HCT116 (cell line): ENCODE results near the gene DDTL. TPM values are rescaled to one million over a fixed set of nuclear protein-coding genes. Genes with fewer than 3 reads are reported as not detected.
A peak's percentile ranks its signal among the peaks of the same experiment; 100 is the strongest.
"Not testable (repeated sequence)": the region's sequence is repeated elsewhere in the genome, so short reads cannot be mapped to it uniquely, and the experiment has no call there.

Source experiments
- ATAC-seq: fragments of 200-7000 bp; cut with Tn5 transposase; 2 replicates; pipeline ENCODE4 v1.9.1; 2020; ENCODE audit warnings: mild to moderate bottlenecking, moderate library complexity
- BruUV-seq: library from RNA; stranded (reverse); fragments of 400-500 nt; replicated peaks from 2 replicates; lab custom pipeline; 2021; lab: Mats Ljungman, UMichigan
- CTCF ChIA-PET: fragments of 300-600 bp; sonication (Branson Sonifier 250); formaldehyde crosslinking; loops from one replicate; lab custom pipeline; 2021; ENCODE audit warnings: antibody characterized with exemption; lab: Charles Lee
- POLR2A ChIA-PET: fragments of 300-600, 350-600 bp; sonication (Branson Sonifier 250); formaldehyde crosslinking; loops from one replicate; lab custom pipeline; 2021; ENCODE audit warnings: antibody characterized with exemption; lab: Charles Lee
- RAD21 ChIA-PET, 2 experiments: fragments of 300-600 bp; sonication (Branson Sonifier 250); formaldehyde crosslinking; loops; one replicate each; lab custom pipeline; 2023; ENCODE audit warnings: low total read pairs in 2 of 2; ENCODE audit not compliant: uncharacterized antibody in 2 of 2, unreplicated experiment in 2 of 2, low non-redundant PET in 1 of 2; lab: Charles Lee
- DNase-seq: peaks from one replicate; pipeline ENCODE4 v3.0.0-alpha.2; 2010; ENCODE audit warnings: low read depth, low spot score
- H2AFZ ChIP-seq: fragments of 200-600 bp; shearing (Covaris generic), sonication (generic); 2 replicates; pipeline ENCODE4 v1.6.1; 2017; ENCODE audit warnings: low read depth, mixed run types, mixed read lengths, antibody characterized with exemption, low read length; ENCODE audit not compliant: poor library complexity, severe bottlenecking
- H3K27ac ChIP-seq: 2 replicates; pipeline ENCODE4 v1.5.1; 2012; ENCODE audit warnings: low read depth, low read length
- H3K27me3 ChIP-seq: fragments of 200-600 bp; sonication (generic); 2 replicates; pipeline ENCODE4 v1.6.1; 2016; ENCODE audit warnings: mixed run types, low read length, mixed read lengths; ENCODE audit not compliant: insufficient read depth
- H3K36me3 ChIP-seq, 2 experiments: fragments of 200-500 bp in 1 of 2; fragments of 200-600 bp in 1 of 2; sonication (Bioruptor generic) in 1 of 2; sonication (generic) in 1 of 2; 2 replicates each; pipeline versions ENCODE4 v1.5.1 to v1.6.1; 2014 to 2016; ENCODE audit warnings: low read length in 2 of 2, inconsistent platforms in 1 of 2, mixed read lengths in 1 of 2, mixed run types in 1 of 2; ENCODE audit not compliant: insufficient read depth in 2 of 2, control insufficient read depth in 1 of 2
- H3K4me1 ChIP-seq, 2 experiments: fragments of 200-600 bp in 1 of 2; sonication (generic) in 1 of 2; 2 replicates each; pipeline versions ENCODE4 v1.5.1 to v1.6.1; 2012 to 2017; ENCODE audit warnings: low read length in 2 of 2, inconsistent platforms in 1 of 2, mild to moderate bottlenecking in 1 of 2, mixed read lengths in 1 of 2, mixed run types in 1 of 2, moderate library complexity in 1 of 2; ENCODE audit not compliant: insufficient read depth in 2 of 2, control insufficient read depth in 1 of 2
- H3K4me2 ChIP-seq: fragments of 200-600 bp; sonication (generic); 2 replicates; pipeline ENCODE4 v1.6.1; 2017; ENCODE audit warnings: mixed run types, low read length, mixed read lengths
- H3K4me3 ChIP-seq, 2 experiments: fragments of 200-600 bp in 1 of 2; sonication (generic) in 1 of 2; replicated peaks in 1 of 2; 2 replicates each; pipeline ENCODE4 v1.5.1; 2011 to 2016; ENCODE audit warnings: low read length in 2 of 2, control low read depth in 1 of 2, low read depth in 1 of 2, mild to moderate bottlenecking in 1 of 2, mixed read lengths in 1 of 2, mixed run types in 1 of 2
- H3K79me2 ChIP-seq: fragments of 200-600 bp; sonication (generic); 2 replicates; pipeline ENCODE4 v1.6.1; 2017; ENCODE audit warnings: mild to moderate bottlenecking, mixed run types, low read length, moderate library complexity, mixed read lengths; ENCODE audit not compliant: insufficient read depth
- H3K9ac ChIP-seq: fragments of 200-600 bp; sonication (generic); 2 replicates; pipeline ENCODE4 v1.6.1; 2016; ENCODE audit warnings: low read length, mixed read lengths
- H3K9me2 ChIP-seq: fragments of 200-600 bp; sonication (generic), shearing (Covaris generic); 2 replicates; pipeline ENCODE4 v1.6.1; 2017; ENCODE audit warnings: mixed run types, mild to moderate bottlenecking, moderate library complexity; ENCODE audit not compliant: insufficient read depth
- H3K9me3 ChIP-seq, 2 experiments: fragments of 200-500 bp in 1 of 2; fragments of 200-600 bp in 1 of 2; sonication (Bioruptor generic) in 1 of 2; sonication (generic) in 1 of 2; 2 replicates each; pipeline ENCODE4 v1.6.1; 2014 to 2017; ENCODE audit warnings: low read length in 2 of 2, mixed read lengths in 2 of 2, inconsistent platforms in 1 of 2, low read depth in 1 of 2, mild to moderate bottlenecking in 1 of 2, mixed run types in 1 of 2, moderate library complexity in 1 of 2; ENCODE audit not compliant: control insufficient read depth in 1 of 2, insufficient read depth in 1 of 2
- H4K20me1 ChIP-seq: fragments of 200-600 bp; sonication (generic), shearing (Covaris generic); 2 replicates; pipeline ENCODE4 v1.6.1; 2017; ENCODE audit warnings: mixed run types, mild to moderate bottlenecking, moderate library complexity; ENCODE audit not compliant: insufficient read depth
- intact Hi-C: fragments of 100-400 bp; cut with micrococcal nuclease; formaldehyde crosslinking; loops from 2 replicates; pipeline ENCODE4 v1.10.0; 2022
- total RNA-seq: library from RNA; stranded (reverse); gene quantifications from one replicate; pipeline ENCODE4 v1.2.1, GENCODE V29; 2021; ENCODE audit not compliant: unreplicated experiment

The DDTL gene
- total RNA-seq, 1 experiment from 2014 or later = 3.4 TPM

GRCh38 chr22:23947391-23947790 lies 19.3 kb upstream of the DDTL start:
- BruUV-seq, H4K20me1 ChIP-seq, H3K36me3 ChIP-seq, H3K4me3 ChIP-seq, H3K9me2 ChIP-seq, intact Hi-C loops, H3K9me3 ChIP-seq, H3K79me2 ChIP-seq, H3K4me1 ChIP-seq, H3K27me3 ChIP-seq, H3K4me2 ChIP-seq, RAD21 ChIA-PET, H3K9ac ChIP-seq, H2AFZ ChIP-seq, H3K27ac ChIP-seq, DNase-seq, POLR2A ChIA-PET: not testable (repeated sequence)
- peak; percentile 82 for ATAC-seq
- CTCF ChIA-PET = interaction anchor here (0.8 kb wide), 1 partner anchor 17 kb away, joined by 3 read pairs; no protein-coding TSS in a partner anchor

GRCh38 chr22:23949764-23950163 lies 16.9 kb upstream of the DDTL start:
- H3K27me3 ChIP-seq, H3K4me3 ChIP-seq, DNase-seq, H2AFZ ChIP-seq, H3K9me2 ChIP-seq, H3K79me2 ChIP-seq, H3K4me2 ChIP-seq, H4K20me1 ChIP-seq, H3K9me3 ChIP-seq, H3K36me3 ChIP-seq, H3K9ac ChIP-seq, RAD21 ChIA-PET, H3K4me1 ChIP-seq, BruUV-seq, H3K27ac ChIP-seq, CTCF ChIA-PET, POLR2A ChIA-PET, ATAC-seq: not testable (repeated sequence)
- intact Hi-C loops = loop anchor here (10.0 kb wide), 1 partner anchor 185 kb away; the partner anchor contains the start of genes C22orf15 and CHCHD10

GRCh38 chr22:23951383-23951782 lies 15.3 kb upstream of the DDTL start:
- DNase-seq, H3K4me3 ChIP-seq, H3K9me2 ChIP-seq, BruUV-seq, H3K9me3 ChIP-seq, H4K20me1 ChIP-seq, RAD21 ChIA-PET, H3K27me3 ChIP-seq, H3K4me1 ChIP-seq, H3K9ac ChIP-seq, ATAC-seq, H3K79me2 ChIP-seq, H3K4me2 ChIP-seq, H3K36me3 ChIP-seq, H2AFZ ChIP-seq, H3K27ac ChIP-seq, CTCF ChIA-PET, POLR2A ChIA-PET: not testable (repeated sequence)
- intact Hi-C loops = loop anchor here (10.0 kb wide), 1 partner anchor 187 kb away; the partner anchor contains the start of genes C22orf15 and CHCHD10

- POLR2A ChIA-PET, H3K4me3 ChIP-seq, ATAC-seq, H4K20me1 ChIP-seq, H3K4me1 ChIP-seq, H3K9me3 ChIP-seq, H3K27me3 ChIP-seq, H3K36me3 ChIP-seq, H3K4me2 ChIP-seq, H2AFZ ChIP-seq, H3K27ac ChIP-seq, CTCF ChIA-PET, BruUV-seq, H3K9ac ChIP-seq, H3K9me2 ChIP-seq, H3K79me2 ChIP-seq, RAD21 ChIA-PET, DNase-seq: not testable (repeated sequence)
- intact Hi-C loops = loop anchor here (10.0 kb wide), 1 partner anchor 188 kb away; the partner anchor contains the start of genes C22orf15 and CHCHD10
These were observed 13.8 kb upstream of the DDTL start for GRCh38 chr22:23952794-23953405.
